Lower leg skin (tissue), 4 donors: ENCODE results near the gene CHN2. TPM values are rescaled to one million over a fixed set of nuclear protein-coding genes. Genes with fewer than 3 reads are reported as not detected.

Source experiments
- DNase-seq, 2 donors: peaks; one replicate each; pipeline ENCODE4 v3.0.0-alpha.2; 2019; ENCODE audit warnings: low spot score in 2 of 2
- H3K4me3 ChIP-seq: fragments of 200-600 bp; sonication (generic); 2 replicates; pipeline ENCODE4 v1.5.1; 2017; ENCODE audit warnings: mild to moderate bottlenecking, low read depth; ENCODE audit not compliant: poor library complexity, severe bottlenecking
- POLR2A ChIP-seq, 2 donors: fragments of 450-650 bp; IDR thresholded peaks; one replicate each; pipeline ENCODE4 v1.6.1; 2016 to 2017; ENCODE audit warnings: antibody characterized with exemption in 2 of 2, mild to moderate bottlenecking in 1 of 2, moderate library complexity in 1 of 2
- WGBS, 2 donors: methylation state at CpG; one replicate each; pipeline ENCODE4 v1.1.5; 2018; 5-methylcytosine and 5-hydroxymethylcytosine counted together
- intact Hi-C: fragments of 100-400 bp; cut with DNase I; formaldehyde crosslinking; loops from one replicate; pipeline ENCODE4 v1.15.0; 2023; ENCODE audit warnings: low total_unique reads
- total RNA-seq, 4 donors: library from RNA; depleted of rRNA; stranded (reverse); fragments of >200 nt; gene quantifications; one replicate each; pipeline ENCODE4 v1.1.0, GENCODE V29; 2016
- TF ChIP-seq, protein P1 (sequence below), 3 donors: fragments of 450-650 bp; IDR thresholded peaks; one replicate each; pipeline ENCODE4 v1.5.1; 2016; ENCODE audit warnings: antibody characterized with exemption in 3 of 3, mild to moderate bottlenecking in 3 of 3, moderate library complexity in 2 of 3

CHN2 gene
- total RNA-seq, 4 donors from 2014 or later = 1.0 to 3.8 (median 2.0) TPM

DNA sequence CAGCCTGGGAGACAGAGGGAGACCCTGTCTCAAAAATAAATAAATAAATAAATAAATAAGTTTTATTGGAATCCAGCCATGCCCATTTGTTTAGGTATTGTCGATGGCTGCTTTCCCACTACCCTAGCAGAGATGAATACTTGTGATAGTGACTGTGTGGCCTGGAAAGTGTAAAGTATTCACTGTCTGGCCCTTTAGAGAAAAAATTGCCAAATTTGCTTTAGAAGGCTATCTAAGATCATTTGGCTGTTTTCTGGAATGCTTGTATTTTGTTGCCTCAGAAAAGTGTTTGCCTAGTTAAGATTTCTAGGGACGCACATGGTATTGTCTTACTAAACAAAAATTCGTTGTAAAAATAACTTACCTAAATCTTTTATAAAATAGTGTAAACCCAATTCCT lies 35.4 kb downstream of the CHN2 start:
- no peak for DNase-seq
- intact Hi-C loops = no loop called here
- no peak overlapping the region for H3K4me3 ChIP-seq
- 85 to 90% methylated on average over 3 of the region's 3 CpGs for WGBS, 2 donors
- TF ChIP-seq, protein P1, sequence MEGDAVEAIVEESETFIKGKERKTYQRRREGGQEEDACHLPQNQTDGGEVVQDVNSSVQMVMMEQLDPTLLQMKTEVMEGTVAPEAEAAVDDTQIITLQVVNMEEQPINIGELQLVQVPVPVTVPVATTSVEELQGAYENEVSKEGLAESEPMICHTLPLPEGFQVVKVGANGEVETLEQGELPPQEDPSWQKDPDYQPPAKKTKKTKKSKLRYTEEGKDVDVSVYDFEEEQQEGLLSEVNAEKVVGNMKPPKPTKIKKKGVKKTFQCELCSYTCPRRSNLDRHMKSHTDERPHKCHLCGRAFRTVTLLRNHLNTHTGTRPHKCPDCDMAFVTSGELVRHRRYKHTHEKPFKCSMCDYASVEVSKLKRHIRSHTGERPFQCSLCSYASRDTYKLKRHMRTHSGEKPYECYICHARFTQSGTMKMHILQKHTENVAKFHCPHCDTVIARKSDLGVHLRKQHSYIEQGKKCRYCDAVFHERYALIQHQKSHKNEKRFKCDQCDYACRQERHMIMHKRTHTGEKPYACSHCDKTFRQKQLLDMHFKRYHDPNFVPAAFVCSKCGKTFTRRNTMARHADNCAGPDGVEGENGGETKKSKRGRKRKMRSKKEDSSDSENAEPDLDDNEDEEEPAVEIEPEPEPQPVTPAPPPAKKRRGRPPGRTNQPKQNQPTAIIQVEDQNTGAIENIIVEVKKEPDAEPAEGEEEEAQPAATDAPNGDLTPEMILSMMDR (IDR thresholded peaks at IDR 0.05) = no peak
- no peak for TF ChIP-seq POLR2A (IDR thresholded peaks at IDR 0.05)

DNA sequence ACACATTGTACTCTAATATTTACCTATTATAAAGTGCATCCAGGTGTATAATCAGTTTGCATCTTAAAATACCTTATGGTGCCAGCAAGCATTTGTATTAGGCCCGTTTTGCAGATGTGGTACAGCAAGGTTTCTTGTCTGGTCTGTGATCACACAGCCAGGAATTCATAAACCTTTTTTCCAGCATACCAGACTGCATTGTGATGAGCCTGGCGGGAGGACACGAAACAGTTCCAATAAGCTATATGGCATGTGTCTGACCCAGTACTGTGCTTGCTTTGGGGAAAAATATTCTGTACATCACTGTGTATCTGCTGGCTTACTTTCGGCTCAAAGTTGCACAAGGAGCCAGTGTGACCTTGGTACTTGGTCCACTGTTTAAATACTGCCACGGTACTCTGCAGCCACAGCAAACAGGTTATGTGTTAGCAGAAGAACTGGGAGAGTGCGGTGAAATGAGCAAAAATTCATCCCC lies 36.3 kb downstream of the CHN2 start:
- TF ChIP-seq POLR2A (IDR thresholded peaks at IDR 0.05) = no peak
- TF ChIP-seq, protein P1 (IDR thresholded peaks at IDR 0.05) = no peak
- intact Hi-C loops = no loop called here
- H3K4me3 ChIP-seq = no peak overlapping the region
- WGBS, 2 donors = 86 to 93% methylated on average over 6 of the region's 6 CpGs
- no peak for DNase-seq

DNA sequence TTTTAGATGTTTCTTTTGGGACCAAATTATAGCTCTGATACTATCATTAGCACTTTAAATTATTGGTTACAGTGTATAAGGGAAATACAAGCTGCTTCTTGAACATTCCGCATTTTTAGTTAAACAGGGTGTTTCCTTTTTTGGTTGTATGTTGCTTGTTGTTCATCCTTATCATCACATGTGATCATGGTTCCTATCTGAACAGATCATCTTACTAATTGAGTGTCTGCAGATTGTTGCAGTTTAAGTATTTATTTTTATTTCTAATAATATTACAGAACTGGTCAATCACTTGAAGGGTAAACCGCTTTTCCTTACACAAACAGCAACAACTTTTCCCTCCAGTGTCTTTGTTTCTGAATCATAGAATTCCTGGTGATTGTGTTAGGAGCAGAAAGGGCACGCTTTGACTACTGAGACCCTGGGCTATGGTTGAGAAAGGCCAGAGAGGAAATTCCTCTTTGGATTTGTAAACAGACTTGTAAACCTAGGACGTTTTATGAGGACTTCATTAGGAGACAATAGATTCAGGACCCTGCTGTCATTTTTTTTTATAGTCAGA lies 37.2 kb downstream of the CHN2 start:
- WGBS, 2 donors = 64 to 67% methylated on average over 4 of the region's 4 CpGs
- H3K4me3 ChIP-seq = no peak overlapping the region
- intact Hi-C loops = no loop called here
- DNase-seq = no peak
- no peak for TF ChIP-seq POLR2A (IDR thresholded peaks at IDR 0.05)
- TF ChIP-seq, protein P1 (IDR thresholded peaks at IDR 0.05) = no peak

DNA sequence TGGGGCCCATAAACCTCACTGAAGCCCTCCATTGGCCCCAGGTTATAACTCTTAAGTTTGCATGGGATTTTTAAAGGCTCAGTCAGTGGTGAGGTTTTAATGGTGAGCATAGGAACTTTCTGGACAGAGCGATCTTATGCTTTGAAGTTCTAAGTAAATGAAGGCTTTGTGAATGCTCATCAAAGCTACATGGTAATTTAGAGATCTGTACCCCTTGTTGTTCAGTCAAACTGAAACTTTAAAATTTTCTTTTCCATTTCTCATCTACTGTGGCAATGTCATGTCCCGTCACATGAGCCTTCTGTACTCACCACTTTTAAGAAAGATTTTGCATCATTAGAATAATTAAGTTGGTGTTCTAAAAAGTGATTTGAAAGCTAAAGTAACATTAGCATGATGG lies 39.9 kb downstream of the CHN2 start:
- WGBS, 2 donors = 89 to 90% methylated on average over 2 of the region's 2 CpGs
- TF ChIP-seq POLR2A (IDR thresholded peaks at IDR 0.05) = no peak
- TF ChIP-seq, protein P1 (IDR thresholded peaks at IDR 0.05) = no peak

DNA sequence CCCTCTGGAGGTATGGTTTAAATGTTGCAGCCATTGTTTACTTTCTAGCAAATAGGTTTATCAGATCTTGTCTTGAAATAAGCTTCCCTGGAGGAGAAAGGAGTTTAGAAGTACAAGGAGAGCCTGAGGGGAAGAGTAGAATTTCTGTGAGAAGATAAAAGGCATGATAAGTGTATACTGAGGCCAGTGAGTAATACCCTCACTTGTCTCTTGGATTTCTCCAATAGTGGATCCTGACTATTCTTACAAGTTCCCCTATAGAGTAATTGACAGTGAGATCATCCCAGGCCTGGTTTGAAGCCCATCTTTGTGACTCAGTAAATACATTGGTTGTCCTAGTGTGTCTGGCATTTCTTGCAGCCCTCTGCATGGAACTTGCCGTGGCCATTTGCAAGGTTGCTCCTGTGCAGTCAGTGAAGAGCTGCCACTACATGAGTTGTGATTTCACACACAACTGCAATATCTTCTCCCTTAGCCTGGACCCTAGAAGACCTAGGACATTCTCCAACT lies 41.6 kb downstream of the CHN2 start:
- 94 to 100% methylated on average over 1 of the region's 1 CpG for WGBS, 2 donors
- DNase-seq = no peak
- no peak for TF ChIP-seq POLR2A (IDR thresholded peaks at IDR 0.05)
- TF ChIP-seq, protein P1 (IDR thresholded peaks at IDR 0.05) = no peak
- H3K4me3 ChIP-seq = no peak overlapping the region
- intact Hi-C loops = no loop called here

More for the DNA sequence above, 39.9 kb downstream of the CHN2 start:
- intact Hi-C loops = no loop called here
- DNase-seq = no peak
- no peak overlapping the region for H3K4me3 ChIP-seq

DNA sequence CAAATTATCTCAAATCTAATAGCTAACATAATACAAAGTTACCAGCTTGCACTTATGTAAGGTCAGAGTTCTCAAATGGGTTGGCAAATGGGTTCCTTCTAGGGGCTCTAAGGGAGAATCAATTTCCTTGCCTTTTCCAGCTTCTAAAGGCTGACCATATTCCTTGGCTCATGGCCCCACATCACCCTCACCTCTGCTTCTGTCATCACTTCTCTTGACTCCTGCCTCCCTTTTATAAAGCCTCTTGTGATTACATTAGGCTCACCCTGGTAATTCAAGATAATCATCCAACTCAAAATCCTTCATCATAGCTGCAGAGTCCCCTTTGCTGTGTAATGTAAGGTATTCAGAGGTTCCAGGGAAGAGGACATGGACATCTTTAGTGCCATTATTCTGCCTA lies 42.1 kb downstream of the CHN2 start:
- no peak for DNase-seq
- H3K4me3 ChIP-seq = no peak overlapping the region
- intact Hi-C loops = no loop called here
- no peak for TF ChIP-seq POLR2A (IDR thresholded peaks at IDR 0.05)
- TF ChIP-seq, protein P1 (IDR thresholded peaks at IDR 0.05) = no peak
